ENCODE results near the gene GPR85.
"Not testable (repeated sequence)": the region's sequence is repeated elsewhere in the genome, so short reads cannot be mapped to it uniquely, and the experiment has no call there.

Gene GPR85

DNA sequence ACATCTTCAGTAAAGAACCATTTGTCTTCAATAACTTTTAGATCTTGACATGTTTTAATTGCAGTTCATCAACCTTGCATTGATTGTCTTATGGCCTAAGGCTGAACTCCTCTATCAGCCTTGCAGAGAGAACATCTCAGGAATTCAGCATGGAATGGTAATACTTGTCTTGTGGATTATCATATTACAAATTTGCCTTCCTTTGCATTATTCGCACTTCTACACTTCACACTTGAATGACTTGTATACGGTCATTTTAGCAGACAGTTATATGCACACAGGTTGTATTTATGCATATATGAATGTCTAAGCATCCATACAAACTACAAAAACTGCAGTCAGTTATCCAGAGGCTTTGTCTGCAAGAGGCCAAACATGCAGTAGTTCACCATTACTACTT, 31.7 kb downstream of the GPR85 start:
- no peak for DNase-seq (ENCODE audit: low spot score)
- TF ChIP-seq CTCF (IDR thresholded peaks at IDR 0.05; ENCODE audit: extremely low read depth, missing control alignments): no peak

DNA sequence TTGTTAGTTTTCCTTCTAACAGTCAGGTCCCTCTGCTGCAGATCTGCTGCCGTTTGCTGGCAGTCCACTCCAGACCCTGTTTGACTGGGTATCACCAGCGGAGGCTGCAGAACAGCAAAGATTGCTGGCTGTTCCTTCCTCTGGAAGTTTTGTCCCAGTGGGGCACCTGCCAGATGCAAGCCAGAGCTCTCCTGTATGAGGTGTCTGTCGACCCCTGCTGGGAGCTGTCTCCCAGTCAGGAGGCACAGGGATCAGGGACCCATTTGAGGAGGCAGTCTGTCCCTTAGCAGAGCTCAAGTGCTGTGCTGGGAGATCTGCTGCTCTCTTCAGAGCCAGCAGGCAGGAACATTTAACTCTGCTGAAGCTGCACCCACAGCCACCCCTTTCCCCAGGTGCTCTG, 32.4 kb downstream of the GPR85 start:
- not testable (repeated sequence) for DNase-seq (ENCODE audit: low spot score)

DNA sequence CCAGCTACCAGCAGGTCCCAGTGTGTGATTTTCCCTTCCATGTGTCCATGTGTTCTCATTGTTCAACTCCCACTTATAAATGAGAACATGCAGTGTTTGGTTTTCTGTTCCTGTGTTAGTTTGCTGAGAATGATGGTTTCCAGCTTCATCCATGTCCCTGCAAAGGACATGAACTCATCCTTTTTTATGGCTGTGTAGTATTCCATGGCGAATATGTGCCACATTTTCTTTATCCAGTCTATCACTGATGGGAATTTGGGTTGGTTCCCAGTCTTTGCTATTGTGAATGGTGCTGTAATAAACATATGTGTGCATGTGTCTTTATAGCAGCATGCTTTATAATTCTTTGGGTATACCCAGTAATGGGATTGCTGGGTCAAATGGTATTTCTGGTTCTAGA, 37.4 kb downstream of the GPR85 start:
- DNase-seq (ENCODE audit: low spot score): not testable (repeated sequence)

GRCh38 chr7:113046453-113046852, 40.2 kb downstream of the GPR85 start:
- TF ChIP-seq CTCF (IDR thresholded peaks at IDR 0.05; ENCODE audit: extremely low read depth, missing control alignments): no peak
- no peak for DNase-seq (ENCODE audit: low spot score)

- TF ChIP-seq CTCF (IDR thresholded peaks at IDR 0.05; ENCODE audit: extremely low read depth, missing control alignments): no peak
- no peak for DNase-seq (ENCODE audit: low spot score)
Measured at GRCh38 chr7:113045379-113045778, 41.2 kb downstream of the GPR85 start.

GRCh38 chr7:113044394-113044793, 42.2 kb downstream of the GPR85 start:
- no peak for DNase-seq (ENCODE audit: low spot score)
- TF ChIP-seq CTCF (IDR thresholded peaks at IDR 0.05; ENCODE audit: extremely low read depth, missing control alignments): no peak

DNA sequence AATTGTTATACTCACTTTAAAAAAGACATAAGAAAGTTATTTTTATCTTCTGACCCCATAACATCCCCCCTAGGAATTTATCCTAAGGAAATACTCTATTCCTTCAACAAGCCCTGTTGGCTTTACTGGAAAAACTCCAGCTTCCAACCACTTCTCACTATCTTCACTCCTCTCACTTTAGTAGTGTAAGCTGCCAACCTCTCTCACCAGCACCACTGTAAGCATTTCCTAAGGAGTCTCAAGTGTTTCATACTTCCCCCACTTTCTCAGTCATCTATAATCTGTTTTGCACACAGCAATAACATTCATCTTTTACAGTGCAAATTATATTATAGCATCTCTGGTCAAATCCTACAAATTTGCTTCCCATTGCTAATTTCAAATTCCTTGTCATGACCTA, 45.8 kb downstream of the GPR85 start:
- no peak for TF ChIP-seq CTCF (IDR thresholded peaks at IDR 0.05; ENCODE audit: extremely low read depth, missing control alignments)
- DNase-seq (ENCODE audit: low spot score): no peak

DNA sequence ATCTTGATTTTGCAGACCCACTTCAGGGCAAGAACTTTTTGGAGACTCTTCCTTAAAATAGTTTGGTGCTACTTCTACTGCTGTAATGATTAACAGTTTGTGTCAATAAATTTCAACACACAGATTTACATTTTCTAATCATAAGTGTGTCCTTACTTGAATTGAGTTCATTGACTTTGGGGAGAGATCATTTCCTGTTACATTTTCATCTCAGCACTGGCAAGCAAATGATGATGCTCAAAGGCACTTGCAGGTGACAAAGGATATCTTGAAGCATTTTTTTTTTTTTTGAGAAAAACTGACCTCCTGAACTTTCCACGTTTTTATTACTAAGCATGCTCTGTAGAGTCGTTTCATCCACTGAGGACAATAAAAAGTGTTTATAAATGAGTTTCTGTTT, 52.7 kb downstream of the GPR85 start:
- TF ChIP-seq CTCF (IDR thresholded peaks at IDR 0.05; ENCODE audit: extremely low read depth, missing control alignments): no peak
- no peak for DNase-seq (ENCODE audit: low spot score)
